ENCODE data around the gene CFHR1.

Gene CFHR1

GRCh38 chr1:196860323-196860884, 40.9 kb downstream of the CFHR1 start:
- no peak for TF ChIP-seq CTCF (IDR thresholded peaks at IDR 0.05; ENCODE audit: insufficient read depth, low read depth, low read length, missing control alignments)
- no peak overlapping the region for H3K4me3 ChIP-seq (ENCODE audit: low read depth, low read length)
- no peak for DNase-seq (ENCODE audit: low read depth)

- H3K4me3 ChIP-seq (ENCODE audit: low read depth, low read length) = no peak overlapping the region
- no peak for DNase-seq (ENCODE audit: low read depth)
- no peak for TF ChIP-seq CTCF (IDR thresholded peaks at IDR 0.05; ENCODE audit: insufficient read depth, low read depth, low read length, missing control alignments)
These were observed 41.9 kb downstream of the CFHR1 start for GRCh38 chr1:196861429-196861828.

GRCh38 chr1:196866974-196867373, 47.4 kb downstream of the CFHR1 start:
- DNase-seq (ENCODE audit: low read depth) = peak; percentile 19
- no peak overlapping the region for H3K4me3 ChIP-seq (ENCODE audit: low read depth, low read length)
- TF ChIP-seq CTCF (IDR thresholded peaks at IDR 0.05; ENCODE audit: insufficient read depth, low read depth, low read length, missing control alignments) = no peak

- no peak for TF ChIP-seq CTCF (IDR thresholded peaks at IDR 0.05; ENCODE audit: insufficient read depth, low read depth, low read length, missing control alignments)
- DNase-seq (ENCODE audit: low read depth) = no peak
These were observed 53.9 kb downstream of the CFHR1 start for GRCh38 chr1:196873385-196873784.

GRCh38 chr1:196875935-196876334, 56.4 kb downstream of the CFHR1 start:
- DNase-seq (ENCODE audit: low read depth) = no peak
- H3K4me3 ChIP-seq (ENCODE audit: low read depth, low read length) = no peak overlapping the region
- no peak for TF ChIP-seq CTCF (IDR thresholded peaks at IDR 0.05; ENCODE audit: insufficient read depth, low read depth, low read length, missing control alignments)

More at GRCh38 chr1:196873385-196873784, 53.9 kb downstream of the CFHR1 start:
- H3K4me3 ChIP-seq (ENCODE audit: low read depth, low read length) = no peak overlapping the region

- no peak for TF ChIP-seq CTCF (IDR thresholded peaks at IDR 0.05; ENCODE audit: insufficient read depth, low read depth, low read length, missing control alignments)
- DNase-seq (ENCODE audit: low read depth) = no peak
- no peak overlapping the region for H3K4me3 ChIP-seq (ENCODE audit: low read depth, low read length)
These were observed 58.4 kb downstream of the CFHR1 start for GRCh38 chr1:196877964-196878363.

All from GM12865 (cell line).